22Rv1 (cell line): ENCODE data around the gene HSD11B1L.

Source experiments
- ZFX ChIP-seq: fragments of 450-650 bp; IDR thresholded peaks from 2 replicates; pipeline ENCODE4 v1.6.1; 2017; ENCODE audit warnings: antibody characterized with exemption, borderline replicate concordance
- TF ChIP-seq, protein P1 (sequence below): fragments of 450-650 bp; IDR thresholded peaks from 2 replicates; pipeline ENCODE4 v1.5.1; 2017; ENCODE audit warnings: mild to moderate bottlenecking

DNA sequence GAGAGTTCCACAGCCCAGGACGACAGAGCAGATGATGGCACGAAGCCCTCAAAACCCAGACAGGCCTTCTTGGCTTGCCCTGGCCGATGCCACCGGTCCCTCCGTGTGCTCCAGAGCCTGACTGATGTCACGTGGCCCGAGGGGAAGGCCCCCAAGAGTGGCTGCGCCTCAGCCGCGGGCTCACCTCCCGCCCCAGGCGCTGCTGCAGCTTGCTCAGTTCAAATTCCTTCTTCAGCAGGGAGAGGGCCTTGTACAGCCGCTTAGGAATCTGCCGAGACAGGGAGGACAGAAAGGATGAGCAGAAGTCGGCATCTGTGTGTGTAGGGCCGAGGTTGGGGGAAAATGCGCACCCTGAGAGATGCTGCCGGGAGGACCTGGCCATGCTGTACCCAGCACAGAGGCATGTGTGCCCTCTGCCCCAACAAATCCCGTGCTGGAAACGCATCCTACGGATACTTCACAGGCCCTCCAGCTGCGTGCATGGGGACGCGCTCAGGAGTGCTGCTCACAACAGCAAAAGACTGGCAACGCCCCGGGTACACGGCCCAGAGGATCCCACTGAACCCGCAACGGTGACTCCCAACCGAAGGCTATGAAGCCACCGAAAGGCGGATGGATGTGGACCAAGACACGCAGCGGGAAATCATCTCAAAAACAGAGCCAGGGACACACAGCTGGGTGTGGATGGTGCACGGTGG is 26.2 kb downstream of the HSD11B1L start:
- TF ChIP-seq, protein P1, sequence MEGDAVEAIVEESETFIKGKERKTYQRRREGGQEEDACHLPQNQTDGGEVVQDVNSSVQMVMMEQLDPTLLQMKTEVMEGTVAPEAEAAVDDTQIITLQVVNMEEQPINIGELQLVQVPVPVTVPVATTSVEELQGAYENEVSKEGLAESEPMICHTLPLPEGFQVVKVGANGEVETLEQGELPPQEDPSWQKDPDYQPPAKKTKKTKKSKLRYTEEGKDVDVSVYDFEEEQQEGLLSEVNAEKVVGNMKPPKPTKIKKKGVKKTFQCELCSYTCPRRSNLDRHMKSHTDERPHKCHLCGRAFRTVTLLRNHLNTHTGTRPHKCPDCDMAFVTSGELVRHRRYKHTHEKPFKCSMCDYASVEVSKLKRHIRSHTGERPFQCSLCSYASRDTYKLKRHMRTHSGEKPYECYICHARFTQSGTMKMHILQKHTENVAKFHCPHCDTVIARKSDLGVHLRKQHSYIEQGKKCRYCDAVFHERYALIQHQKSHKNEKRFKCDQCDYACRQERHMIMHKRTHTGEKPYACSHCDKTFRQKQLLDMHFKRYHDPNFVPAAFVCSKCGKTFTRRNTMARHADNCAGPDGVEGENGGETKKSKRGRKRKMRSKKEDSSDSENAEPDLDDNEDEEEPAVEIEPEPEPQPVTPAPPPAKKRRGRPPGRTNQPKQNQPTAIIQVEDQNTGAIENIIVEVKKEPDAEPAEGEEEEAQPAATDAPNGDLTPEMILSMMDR: no peak
- TF ChIP-seq ZFX: no peak
